Stimulated activated CD4-positive, alpha-beta T cell treated with anti-CD3 and anti-CD28 coated beads, Interleukin-1b, Interleukin-23, amount 100 ng/mL, for 48 hours (primary cell): ENCODE data around the gene CRAMP1.
"Not testable (repeated sequence)": the region's sequence is repeated elsewhere in the genome, so short reads cannot be mapped to it uniquely, and the experiment has no call there.

Experiments used
- DNase-seq: peaks from one replicate; pipeline ENCODE4 v3.0.0-alpha.2; 2020

The CRAMP1 gene

DNA sequence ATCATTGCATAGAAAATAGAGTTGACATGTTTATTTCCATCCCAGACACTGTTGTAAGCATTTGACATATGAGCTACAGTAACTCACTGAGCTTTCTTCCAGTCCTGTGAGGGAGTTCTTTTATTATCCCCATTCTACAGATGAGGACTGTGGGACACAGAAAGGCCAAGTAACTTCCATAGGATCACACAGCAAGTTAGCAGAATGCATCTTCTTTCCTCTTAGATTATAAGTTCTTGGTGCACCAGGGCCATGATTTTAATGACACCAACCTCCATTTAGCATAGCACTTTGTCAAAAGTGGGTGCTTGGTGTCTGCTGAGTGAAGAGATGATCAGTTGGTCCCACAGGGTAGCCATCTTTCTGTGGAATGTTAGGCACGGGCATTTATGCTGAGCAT is 78.7 kb downstream of the CRAMP1 start:
- no peak for DNase-seq

DNA sequence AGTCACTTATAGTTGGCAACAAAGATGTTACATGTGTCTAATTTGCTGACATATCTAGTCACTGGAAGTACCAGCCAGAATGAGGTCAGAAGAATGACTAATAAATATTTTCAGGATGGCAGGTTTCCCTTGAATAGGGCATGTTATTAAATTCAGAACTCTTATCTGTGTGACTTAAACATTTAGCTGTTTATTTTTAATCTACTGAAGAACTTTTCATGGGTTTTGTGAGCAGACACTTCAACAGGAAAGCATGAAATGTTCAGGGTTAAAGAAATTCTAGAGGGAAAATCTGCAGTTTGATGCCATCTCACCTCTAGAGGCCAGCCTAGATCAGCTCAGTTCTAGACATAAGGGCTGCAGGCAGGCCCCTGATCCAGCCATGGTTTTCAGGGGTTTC is 79.1 kb downstream of the CRAMP1 start:
- no peak for DNase-seq

DNA sequence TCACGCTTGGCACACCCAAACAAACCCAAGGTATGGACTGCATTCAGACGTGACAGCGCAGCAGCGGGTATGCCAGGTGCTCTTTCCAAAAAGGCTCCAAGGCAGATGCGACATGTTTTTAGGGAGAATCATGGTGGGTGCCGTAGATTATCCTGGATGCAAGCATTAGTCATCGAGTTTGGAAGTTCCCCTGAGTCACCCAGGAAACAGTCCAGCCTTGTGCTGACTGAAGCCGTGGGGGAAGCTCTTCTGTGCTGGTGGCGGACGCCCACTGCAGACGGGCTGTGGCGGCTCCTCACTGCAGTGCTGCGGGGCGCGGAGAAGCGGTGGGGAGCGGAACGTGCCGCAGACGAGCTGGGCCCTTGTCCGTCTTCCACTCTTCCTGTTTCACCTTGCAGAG is 79.8 kb downstream of the CRAMP1 start:
- DNase-seq, result no peak

DNA sequence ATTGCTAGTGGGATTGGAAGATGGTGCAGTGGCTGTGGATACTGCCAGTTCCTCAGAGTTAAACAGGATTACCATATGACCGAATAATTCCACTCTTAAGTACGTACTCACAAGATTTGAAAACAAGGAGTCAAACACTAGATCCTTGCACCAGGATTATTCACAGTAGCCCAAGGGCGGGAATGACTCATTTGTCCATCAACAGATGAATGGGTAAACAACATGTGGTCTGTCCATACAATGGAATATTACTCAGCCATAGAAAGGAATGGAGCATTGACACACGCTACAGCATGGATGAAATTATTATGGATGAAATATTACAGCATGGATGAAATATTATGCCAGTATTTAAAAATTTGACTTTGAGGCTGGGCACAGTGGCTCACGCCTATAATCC is 84.7 kb downstream of the CRAMP1 start:
- no peak for DNase-seq

DNA sequence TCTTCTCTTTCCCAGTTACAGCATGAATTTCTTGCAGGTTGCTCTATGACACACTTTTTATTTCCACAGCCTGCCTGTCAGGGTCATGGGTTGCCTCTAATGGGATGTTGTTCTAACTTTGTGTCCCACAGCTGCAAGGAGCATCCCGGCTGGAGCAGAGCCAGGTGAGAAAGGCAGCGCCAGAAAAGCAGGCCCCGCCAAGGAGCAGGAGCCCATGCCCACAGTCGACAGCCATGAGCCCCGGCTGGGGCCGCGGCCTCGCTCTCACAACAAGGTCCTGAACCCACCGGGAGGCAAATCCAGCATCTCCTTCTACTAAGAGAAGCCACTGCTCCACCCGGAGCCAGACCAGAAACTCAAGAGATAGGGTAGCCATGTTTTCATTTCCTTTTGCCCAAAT is 86.5 kb downstream of the CRAMP1 start:
- DNase-seq, result no peak

DNA sequence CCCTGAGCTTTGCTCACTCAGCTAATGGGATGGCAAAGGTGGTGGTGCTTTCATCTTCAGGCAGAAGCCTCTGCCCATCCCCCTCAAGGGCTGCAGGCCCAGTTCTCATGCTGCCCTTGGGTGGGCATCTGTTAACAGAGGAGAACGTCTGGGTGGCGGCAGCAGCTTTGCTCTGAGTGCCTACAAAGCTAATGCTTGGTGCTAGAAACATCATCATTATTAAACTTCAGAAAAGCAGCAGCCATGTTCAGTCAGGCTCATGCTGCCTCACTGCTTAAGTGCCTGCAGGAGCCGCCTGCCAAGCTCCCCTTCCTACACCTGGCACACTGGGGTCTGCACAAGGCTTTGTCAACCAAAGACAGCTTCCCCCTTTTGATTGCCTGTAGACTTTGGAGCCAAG is 88.1 kb downstream of the CRAMP1 start:
- DNase-seq, result no peak

DNA sequence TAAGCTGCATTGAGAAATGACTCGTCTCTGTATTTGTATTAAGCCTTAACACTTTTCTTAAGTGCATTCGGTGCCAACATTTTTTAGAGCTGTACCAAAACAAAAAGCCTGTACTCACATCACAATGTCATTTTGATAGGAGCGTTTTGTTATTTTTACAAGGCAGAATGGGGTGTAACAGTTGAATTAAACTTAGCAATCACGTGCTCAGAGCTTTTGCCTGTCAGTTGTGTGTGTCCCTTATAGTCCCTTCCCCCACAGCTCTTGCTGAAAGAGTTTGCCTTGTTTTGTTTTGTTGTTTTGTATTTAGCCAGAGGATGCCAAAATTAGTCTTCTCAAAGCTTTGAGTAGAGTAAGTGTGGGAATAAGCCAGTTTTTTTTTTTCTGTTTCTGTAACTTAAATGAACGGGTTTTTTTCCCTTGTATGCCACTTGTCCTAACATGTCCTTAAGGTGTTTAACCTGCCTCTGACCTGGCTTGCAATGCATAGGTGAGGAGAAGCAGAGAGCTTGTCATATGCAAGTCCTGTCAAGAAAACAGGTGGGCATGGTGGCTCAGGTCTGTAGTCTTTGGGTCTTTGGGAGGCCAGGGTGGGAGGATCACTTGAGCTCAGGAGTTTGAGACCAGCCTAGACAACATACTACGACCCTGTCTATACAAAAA is 89.2 kb downstream of the CRAMP1 start:
- no peak for DNase-seq

DNA sequence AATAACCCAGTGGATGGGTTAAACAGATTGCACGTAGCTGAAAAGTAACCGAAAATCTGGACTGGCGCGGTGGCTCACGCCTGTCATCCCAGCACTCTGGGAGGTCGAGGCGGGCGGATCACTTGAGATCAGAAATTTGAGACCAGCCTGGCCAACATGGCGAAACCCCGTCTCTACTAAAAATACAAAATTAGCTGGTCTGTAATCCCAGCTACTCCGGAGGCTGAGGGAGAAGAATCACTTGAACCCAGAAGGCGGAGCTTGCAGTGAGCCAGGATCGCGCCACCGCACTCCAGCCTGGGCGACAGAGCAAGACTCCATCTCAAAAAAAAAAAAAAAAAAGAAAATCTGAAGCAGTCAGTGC is 93.1 kb downstream of the CRAMP1 start:
- peak; percentile 32 for DNase-seq

DNA sequence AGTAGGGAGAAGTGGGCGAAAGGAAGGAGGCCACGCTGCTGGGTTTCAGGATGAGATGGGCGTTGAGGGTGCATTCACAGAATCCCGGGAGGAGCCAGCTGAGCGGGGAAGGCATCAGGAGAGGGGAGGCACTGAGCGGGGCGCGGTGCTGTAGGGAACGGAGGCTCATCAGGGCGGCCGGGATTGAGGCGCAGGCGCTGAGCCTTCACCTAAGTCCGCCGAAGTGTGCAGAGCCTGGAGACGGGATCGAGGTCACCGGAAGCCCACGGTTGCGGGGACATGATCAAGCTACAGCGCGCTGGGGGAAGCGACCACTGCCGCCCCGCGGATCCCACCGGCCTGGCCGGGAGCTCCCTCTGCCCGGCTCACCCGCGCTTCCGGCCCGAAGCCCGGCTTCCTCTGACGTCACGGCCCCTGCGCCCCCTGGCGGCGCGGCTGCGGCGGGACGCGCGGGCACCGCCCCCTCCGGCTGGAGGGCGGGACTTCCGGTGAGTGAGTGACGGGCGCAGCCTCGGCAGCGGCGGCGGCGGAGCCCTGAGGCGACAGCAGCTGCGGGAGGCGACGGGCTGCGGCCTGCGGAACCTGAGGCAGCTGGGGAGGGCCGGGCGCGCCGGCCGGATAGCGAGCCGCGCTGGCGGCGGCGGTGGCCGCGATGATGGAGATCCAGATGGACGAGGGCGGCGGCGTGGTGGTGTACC is 93.7 kb downstream of the CRAMP1 start, which contains the start of gene MAPK8IP3:
Gene MAPK8IP3, plus strand, starts transcription at position 508 of the 698 bp plus-strand sequence. Its CDS starts 145 bp downstream, at position 653.
- peak; percentile 92 for DNase-seq

DNA sequence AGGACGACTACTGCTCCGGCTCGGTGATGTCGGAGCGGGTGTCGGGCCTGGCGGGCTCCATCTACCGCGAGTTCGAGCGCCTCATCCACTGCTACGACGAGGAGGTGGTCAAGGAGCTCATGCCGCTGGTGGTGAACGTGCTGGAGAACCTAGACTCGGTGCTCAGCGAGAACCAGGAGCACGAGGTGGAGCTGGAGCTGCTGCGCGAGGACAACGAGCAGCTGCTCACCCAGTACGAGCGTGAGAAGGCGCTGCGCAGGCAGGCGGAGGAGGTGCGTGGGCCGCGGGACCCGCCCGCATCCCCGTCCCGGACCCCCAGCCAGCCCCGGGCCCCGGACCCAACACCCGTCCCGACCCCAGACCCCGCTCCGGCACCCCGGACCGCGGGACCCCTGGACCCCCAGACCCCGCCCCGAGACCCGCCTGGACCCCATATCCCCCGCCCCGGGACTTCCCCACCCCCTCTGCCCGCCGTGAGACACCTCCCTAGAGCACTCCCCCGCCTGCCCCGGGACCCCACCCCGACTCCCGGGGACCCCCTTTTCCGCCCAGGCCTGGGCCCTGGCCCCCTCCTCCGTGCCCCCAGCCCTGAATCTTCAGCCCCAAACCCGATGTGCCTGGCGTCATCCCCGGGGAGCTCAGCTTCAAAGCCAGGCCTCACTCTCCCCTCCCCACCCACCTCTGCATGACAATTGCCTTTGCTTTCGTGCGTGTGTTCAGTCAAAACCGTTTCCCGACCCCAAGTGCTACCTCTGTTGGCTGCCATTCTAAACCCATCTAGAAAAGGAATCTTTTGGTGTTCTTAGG is 94.4 kb downstream of the CRAMP1 start:
- peak; percentile 46 for DNase-seq

DNA sequence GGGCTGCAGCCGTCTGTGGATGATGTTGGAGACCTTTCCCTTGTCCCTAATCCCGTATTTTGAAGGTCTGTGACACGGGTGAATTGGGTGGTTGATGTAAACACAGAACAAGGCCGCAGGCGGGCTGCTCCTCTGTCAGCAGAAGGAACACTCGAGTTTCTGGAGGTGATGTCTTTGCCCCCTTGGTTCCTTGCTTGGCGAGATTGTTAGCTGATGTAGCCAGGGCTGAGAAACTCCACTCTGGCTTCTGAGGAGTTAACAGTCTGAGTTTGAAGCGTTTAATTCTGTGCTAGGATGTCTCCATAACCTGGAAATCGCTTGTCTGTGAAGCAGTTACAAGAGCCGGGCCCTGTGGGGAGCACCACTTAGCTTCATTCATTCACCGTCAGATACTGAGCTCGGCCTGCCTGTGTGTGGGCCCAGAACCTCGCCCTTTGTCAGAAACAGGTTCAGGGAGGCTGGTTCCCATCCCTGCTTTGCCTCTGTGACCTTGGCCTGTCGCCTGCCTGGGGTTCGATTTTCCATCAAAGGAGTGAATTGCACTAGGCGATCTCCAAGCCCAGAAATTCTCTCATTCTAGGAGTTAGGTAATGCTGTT is 95.1 kb downstream of the CRAMP1 start:
- no peak for DNase-seq

DNA sequence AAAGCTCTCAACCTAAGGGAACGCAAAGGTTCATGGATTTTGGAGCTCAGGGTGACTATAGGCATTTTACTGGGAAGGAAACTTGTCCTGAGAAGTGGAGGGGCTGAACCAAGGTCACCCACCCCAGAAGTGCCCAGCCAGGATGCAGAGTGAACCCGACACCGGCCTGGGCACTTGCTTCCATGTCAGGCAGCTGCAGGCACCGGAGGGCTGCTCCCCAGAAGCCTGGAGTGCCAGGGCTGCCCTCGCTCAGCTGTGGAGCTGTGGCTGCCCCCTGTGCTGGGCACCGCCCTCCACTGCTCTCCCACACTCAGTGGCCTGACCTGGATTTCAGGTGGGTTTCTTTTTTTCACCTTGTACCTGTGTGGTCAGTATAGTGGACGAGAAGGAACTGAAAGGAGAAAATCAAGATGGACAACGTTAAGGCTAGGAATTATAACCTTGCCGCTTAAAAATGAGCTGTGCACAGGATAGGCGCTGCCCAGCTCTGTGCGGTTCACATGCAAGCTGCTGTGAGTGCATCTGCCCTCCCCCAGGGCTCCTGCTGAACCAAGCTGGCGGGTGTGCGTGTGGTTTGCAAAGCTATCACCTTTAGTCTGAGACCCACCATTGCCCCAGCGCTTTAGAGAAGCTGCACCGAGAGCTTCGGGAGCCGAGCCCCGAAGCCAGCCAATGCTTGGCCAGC is 96.1 kb downstream of the CRAMP1 start:
- DNase-seq, result no peak

DNA sequence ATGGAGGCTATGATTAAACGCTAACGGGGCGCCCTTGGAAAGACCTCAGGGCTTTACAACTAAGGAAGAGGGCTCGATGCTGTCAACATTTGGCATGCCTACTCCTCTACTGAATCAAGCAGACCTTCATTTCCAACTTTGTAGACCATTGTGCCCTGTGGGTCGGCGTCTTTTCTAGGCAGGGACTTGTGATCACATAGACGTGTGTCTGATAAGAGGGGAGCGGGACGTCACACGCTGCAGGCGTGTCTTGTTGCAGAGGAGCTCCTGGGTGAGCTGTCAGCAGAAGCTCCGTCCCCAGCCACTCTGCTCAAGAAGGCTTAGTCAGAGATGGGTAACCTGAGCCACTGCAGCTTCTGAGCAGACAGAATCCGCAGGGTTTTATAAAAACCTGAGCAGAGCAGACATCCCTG is 96.6 kb downstream of the CRAMP1 start:
- DNase-seq, result no peak

DNA sequence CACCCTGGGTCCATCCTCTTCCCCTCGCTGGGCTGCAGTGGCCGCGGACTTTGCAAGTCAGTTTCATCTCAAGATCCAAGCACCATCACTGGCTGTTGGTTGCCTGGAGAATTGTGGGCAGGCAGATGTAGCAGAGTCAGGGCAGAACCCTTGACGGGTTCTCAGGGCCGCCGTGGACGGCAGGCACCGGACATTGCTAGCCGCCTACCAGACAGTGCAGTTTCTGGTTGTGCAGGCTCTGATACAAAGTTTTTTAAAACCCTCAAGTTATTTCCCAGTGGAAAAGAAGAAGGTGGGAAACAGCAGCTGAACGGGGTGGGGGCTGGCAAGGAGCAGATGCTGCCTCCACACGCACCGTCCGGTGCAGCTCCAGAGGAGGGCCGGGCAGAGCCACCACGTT is 97.2 kb downstream of the CRAMP1 start:
- DNase-seq, result no peak

DNA sequence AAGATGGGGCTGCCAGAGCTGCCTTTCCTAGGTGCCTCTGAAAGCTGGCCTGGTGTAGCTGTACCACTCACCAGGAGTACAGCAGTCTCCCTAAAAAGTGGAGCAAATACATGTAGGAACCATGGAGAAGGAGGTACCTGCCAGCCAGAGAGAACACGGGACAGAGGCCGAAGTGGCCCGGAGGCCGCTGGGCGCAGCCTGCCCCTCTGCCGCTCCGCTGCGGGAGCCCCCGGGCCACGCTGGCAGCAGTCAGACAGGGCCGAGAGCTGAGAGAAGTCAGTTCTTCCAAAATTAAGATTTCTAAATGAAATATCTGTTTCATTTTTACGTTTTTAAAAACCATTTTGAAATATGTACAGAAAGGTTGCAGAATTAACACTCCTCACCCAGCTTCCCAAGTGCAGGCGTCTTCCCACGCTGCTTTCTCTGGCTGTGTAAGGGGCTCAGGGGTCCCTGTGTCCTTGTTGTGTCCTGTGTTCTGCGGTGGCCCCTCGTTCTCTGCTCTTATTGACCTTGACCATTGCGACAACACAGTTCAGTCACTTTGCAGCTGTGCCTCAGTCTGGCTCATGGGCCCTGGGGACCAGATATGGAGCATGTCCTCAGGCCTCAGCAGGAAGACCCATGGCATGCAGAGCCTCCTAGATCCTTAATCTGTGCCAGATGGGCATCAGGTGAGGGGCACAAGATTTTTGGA is 98.8 kb downstream of the CRAMP1 start:
- no peak for DNase-seq

DNA sequence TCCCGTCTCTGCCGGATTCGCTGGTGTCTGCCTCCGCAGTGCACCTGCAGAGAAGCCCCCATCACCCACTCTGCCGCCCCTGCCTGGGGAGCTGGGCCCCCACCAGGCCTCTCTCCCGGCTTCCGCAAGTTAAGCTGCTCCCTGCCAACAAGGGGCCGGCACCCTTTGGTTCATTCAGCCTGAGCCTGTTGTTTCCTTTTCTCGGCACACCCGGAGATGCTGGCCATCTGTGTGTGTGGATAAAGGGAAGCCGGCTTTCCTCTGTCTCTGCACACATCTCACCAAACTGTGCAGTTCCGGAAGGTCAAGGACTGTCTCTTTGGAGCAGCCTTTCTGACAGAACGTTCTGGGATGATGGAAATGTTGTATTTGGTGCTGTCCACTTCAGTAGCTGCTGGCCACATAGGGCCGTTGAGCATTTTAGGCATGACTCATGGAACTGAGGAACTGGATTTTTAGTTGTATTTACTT is 100.7 kb downstream of the CRAMP1 start:
- no peak for DNase-seq

DNA sequence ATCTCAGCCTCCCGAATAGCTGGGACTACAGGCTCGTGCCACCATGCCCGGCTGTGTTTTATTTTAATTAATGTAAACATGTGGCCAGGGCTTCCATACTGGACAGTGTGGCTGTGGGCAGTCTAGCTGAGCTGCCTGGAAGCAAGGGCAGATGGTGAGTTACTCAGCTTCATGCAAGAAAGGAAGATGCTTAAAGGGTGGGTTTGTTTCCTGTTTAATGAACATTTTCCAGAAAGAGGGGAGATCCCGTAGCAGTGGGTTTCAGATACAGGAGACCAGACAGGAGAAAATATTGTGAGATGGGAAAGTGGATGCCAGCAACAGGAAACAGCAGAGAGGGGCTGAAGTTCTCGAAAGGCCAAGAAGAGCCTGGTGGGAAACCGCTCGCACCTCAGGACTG is 101.2 kb downstream of the CRAMP1 start:
- no peak for DNase-seq

DNA sequence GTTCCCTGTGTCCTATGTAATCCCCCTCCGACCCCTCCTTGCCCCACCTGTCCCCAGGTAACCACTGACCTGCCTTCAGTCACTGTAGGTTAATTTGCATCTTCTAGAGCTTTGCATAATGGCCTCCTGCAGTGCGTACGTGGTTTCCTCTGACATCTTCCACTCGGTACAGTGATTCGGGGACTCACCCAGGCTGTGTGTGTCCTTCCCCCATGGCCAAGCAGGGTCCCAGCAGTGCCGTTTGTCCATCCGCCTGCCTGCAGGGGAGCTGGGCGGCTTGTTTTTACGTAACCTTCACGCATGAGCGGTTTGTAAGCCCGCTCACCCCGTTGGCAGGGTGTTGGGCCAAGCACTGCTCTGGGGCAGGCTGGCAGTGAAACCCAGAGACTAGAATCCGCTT is 101.8 kb downstream of the CRAMP1 start:
- DNase-seq, result no peak

DNA sequence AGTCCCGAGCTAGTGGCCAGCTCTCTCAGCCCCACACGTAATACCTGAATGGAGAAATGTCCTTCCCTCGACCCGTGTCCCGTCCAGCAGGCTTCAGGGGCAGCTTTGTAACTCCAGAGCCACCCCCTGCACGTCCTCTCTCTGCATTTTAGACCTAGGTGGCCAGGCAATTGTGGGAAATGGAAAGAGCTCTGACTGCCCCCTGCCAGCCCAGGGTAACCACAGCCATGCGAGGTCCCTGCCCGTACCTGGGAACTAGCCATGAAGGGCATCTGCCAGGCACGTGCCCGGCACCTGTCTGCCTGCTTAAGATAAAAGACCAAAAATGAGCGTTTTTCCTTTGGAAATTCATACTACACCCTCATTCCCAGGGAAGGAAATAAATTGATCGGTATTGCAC is 103.1 kb downstream of the CRAMP1 start:
- no peak for DNase-seq

DNA sequence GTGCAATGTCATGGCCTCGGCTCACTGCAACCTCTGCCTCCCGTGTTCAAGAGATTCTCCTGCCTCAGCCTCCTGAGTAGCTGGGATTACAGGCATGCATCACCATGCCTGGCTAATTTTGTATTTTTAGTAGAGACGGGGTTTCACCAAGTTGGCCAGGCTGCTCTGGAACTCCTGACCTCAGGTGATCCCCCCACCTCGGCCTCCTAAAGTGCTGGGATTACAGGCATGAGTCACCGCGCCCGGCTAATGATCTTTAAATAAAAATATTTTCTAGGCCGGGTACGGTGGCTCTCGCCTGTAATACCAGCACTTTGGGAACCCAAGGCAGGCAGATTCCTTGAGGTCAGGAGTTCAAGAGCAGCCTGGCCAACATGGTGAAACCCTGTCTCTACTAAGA is 106.1 kb downstream of the CRAMP1 start:
- DNase-seq, result not testable (repeated sequence)

DNA sequence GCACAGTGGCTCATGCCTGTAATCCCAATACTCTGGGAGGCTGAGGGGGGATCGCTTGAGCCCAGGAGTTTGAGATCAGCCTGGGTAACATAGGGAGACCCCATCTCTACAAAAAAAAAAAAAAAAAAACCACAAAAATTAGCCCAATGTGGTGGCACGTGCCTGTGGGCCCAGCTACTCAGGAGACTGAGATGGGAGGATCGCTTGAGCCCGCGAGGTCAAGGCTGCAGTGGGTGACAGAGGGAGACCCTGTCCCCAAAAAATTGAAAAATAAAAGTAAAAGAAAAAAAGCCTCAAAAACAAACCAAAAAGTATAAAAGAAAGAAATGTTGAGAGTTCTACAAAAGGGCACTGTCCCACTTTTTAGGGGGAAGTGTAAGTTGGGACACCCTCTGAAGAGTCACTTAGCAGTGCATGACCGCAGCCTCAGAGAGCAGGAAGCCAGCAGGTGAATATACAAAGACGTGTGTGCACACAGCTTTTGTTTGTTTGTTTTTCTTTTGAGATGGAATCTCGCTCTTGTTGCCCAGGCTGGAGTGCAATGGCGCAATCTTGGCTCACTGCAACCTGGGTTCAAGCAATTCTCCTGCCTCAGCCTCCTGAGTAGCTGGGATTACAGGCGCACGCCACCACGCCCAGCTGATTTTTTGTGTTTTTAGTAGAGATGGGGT is 107.5 kb downstream of the CRAMP1 start:
- DNase-seq, result not testable (repeated sequence)

DNA sequence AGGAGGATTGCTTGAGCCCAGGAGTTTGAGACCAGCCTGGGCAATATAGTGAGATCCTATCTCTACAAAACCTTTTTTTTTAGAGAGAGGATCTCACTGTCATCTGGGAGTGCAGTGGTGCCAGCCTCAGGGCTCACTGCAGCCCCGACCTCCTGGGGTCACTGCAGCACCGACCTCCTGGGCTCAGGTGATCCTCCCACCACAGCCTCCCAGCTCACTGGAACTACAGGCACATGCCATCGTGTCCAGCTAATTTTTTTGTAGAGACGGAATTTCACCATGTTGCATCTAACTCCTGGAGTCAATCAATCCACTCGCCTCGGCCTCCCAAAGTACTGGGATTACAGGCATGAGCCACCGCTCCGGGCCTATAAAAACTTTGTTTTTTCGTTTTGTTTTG is 109.2 kb downstream of the CRAMP1 start:
- DNase-seq, result no peak
